ENCODE measurements around the gene FHL5. TPM values are rescaled to one million over a fixed set of nuclear protein-coding genes. Genes with fewer than 3 reads are reported as not detected.

Gene FHL5, protein sequence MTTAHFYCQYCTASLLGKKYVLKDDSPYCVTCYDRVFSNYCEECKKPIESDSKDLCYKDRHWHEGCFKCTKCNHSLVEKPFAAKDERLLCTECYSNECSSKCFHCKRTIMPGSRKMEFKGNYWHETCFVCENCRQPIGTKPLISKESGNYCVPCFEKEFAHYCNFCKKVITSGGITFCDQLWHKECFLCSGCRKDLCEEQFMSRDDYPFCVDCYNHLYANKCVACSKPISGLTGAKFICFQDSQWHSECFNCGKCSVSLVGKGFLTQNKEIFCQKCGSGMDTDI
- total RNA-seq = 0.93 TPM

DNA sequence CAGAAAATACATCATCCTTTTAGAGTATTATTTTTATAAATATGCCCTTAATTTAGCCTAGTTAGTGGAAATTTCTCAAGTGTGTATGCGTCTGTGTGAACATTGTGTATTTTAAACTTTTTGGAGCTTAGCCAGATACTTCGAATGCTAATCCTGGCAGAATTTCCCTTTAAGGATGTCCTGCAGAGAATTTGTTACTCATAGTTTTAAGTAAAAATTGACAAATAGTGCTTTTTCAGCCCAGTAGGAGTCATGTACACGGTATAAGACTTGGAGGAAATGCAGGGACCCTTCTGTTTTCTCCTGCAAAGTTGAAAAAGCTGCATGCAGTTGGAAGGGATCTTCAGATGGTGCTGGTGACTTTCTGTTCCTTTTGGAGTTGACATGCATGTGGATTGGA, at the start of gene FHL5:
TSS of gene FHL5 (plus strand) at position 243 of the 400 bp plus-strand sequence. CDS start 40,486 bp downstream, outside the sequence.

DNA sequence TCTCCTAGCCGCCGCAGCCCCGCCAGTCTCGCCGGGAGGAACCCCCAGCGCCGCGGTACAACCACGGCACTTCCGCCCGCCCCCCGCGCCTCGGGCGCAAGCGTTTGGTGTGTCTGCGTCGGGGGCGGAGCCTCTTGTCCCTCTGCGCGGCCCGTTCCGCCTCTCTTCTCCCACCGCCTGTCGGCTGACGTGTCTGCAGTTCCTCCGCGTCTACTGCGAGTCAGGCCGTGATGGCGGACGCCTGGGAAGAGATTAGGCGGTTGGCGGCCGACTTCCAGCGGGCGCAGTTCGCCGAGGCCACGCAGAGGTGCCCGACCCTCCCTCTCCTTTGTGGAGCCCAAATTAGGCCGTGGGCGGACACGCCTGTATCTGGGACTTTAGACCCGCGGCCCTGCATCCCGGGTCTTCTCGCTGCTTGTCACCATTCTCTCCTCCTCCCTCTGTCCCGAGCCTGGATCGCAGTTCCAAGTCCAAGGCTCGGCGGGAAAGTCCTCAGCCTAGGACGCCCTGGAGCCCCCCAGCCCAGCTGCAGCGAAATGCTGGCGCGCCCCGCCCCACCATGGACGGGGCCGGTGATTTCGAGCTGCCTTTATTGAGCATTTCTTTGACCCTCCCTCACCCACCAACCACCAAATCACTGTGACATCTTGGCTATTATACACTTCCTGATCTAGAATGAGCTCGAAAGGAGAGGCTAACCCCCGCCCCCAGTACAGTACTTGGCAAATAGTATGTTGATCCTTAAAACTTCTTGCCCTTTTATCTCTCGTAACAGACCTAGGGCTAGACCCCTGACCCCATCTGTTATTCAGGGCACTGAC, 41.1 kb upstream of the FHL5 start, which contains the start of gene UFL1:
TSS of gene UFL1 (plus strand) at position 163 of the 821 bp plus-strand sequence. CDS start at position 231, 68 bp downstream.

Small RNAs within 50 kb of the gene (small RNA-seq; reads per million reads assigned to genes)
- not detected for gene RNU4-70P (ENCODE audit: low replicate concordance)

Other genes starting within 250 kb of the FHL5 start
- gene UFL1, start 41.3 kb upstream of the FHL5 start, total RNA-seq = 24.1 TPM